Suprapubic skin (tissue), 3 donors: ENCODE data around the gene PRPS1L1.

Source experiments
- CTCF ChIP-seq, 2 donors: fragments of 200-600 bp in 1 of 2; fragments of 450-650 bp in 1 of 2; sonication (generic) in 1 of 2; IDR thresholded peaks; one replicate each; pipeline ENCODE4 v1.5.1; 2016 to 2019; ENCODE audit warnings: antibody characterized with exemption in 2 of 2, mild to moderate bottlenecking in 1 of 2, moderate library complexity in 1 of 2
- POLR2AphosphoS5 ChIP-seq, 3 donors: sonication (generic); formaldehyde crosslinking; IDR thresholded peaks; one replicate each; pipeline ENCODE4 v1.6.1; 2017; ENCODE audit warnings: antibody characterized with exemption in 3 of 3

GRCh38 chr7:18038382-18038781, 10.7 kb upstream of the PRPS1L1 start:
- no peak for TF ChIP-seq CTCF (IDR thresholded peaks at IDR 0.05)
- no peak for TF ChIP-seq POLR2AphosphoS5 (IDR thresholded peaks at IDR 0.05)
